Measurements from ENCODE around the gene NALCN. TPM values are rescaled to one million over a fixed set of nuclear protein-coding genes. Genes with fewer than 3 reads are reported as not detected.

NALCN gene
- total and polyA plus RNA-seq, 10 donors: 0.02 to 0.13 (median 0.09) TPM; not detected in 2

- peaks cover 0 to 9% (median 0%) of the 10 kb centered on the region in 7 donors for H3K27me3 ChIP-seq (replicated peaks in 1 of 7)
- intact Hi-C loops (cut with DNase I; ENCODE audit: low total_unique reads): no loop called here
- no peaks in the 10 kb centered on the region for H3K36me3 ChIP-seq
- TF ChIP-seq POLR2A (IDR thresholded peaks at IDR 0.05): no peak
- TF ChIP-seq CTCF (IDR thresholded peaks at IDR 0.05 in 8 of 11, conservative IDR thresholded peaks at IDR 0.05 in 3 of 11): no peak
- TF ChIP-seq POLR2AphosphoS5 (IDR thresholded peaks at IDR 0.05): no peak
- 88 to 95% (median 89%) methylated on average over 5 of the region's 5 CpGs for WGBS, 5 donors
- no peaks in the 10 kb centered on the region for H3K9me3 ChIP-seq
- no peak overlapping the region for H3K4me3 ChIP-seq
- H3K27ac ChIP-seq: no peak overlapping the region
- H3K4me1 ChIP-seq: no peaks in the 10 kb centered on the region
- no peak for DNase-seq
Measured at GRCh38 chr13:101013245-101013644, 403.1 kb downstream of the NALCN start.

GRCh38 chr13:101010100-101010499, 406.2 kb downstream of the NALCN start:
- intact Hi-C loops (cut with DNase I; ENCODE audit: low total_unique reads): no loop called here
- 78 to 92% (median 86%) methylated on average over 2 of the region's 2 CpGs for WGBS, 5 donors
- Histone ChIP-seq H3K4me1 (no peaks in the 10 kb centered on the region), H3K4me3 (no peak overlapping the region), H3K27ac (no peak overlapping the region), H3K9me3 (no peaks in the 10 kb centered on the region), H3K27me3 (replicated peaks in 1 of 7) (peaks cover 0 to 3% (median 0%) of the 10 kb centered on the region in 7 donors), H3K36me3 (no peaks in the 10 kb centered on the region)
- DNase-seq: no peak
- no peak for TF ChIP-seq POLR2A (IDR thresholded peaks at IDR 0.05)
- TF ChIP-seq CTCF (IDR thresholded peaks at IDR 0.05 in 8 of 11, conservative IDR thresholded peaks at IDR 0.05 in 3 of 11): no peak
- no peak for TF ChIP-seq POLR2AphosphoS5 (IDR thresholded peaks at IDR 0.05)

- Histone ChIP-seq H3K27ac (no peak overlapping the region), H3K36me3 (no peaks in the 10 kb centered on the region), H3K4me3 (no peak overlapping the region), H3K27me3 (replicated peaks in 1 of 7) (peaks cover 0 to 3% (median 0%) of the 10 kb centered on the region in 7 donors), H3K4me1 (no peaks in the 10 kb centered on the region), H3K9me3 (no peaks in the 10 kb centered on the region)
- intact Hi-C loops (cut with DNase I; ENCODE audit: low total_unique reads): no loop called here
- 70 to 82% (median 76%) methylated on average over 2 of the region's 2 CpGs for WGBS, 5 donors
- TF ChIP-seq POLR2AphosphoS5 (IDR thresholded peaks at IDR 0.05) (no peak), POLR2A (IDR thresholded peaks at IDR 0.05) (no peak), CTCF (IDR thresholded peaks at IDR 0.05 in 8 of 11, conservative IDR thresholded peaks at IDR 0.05 in 3 of 11) (no peak)
- DNase-seq: no peak
Measured at GRCh38 chr13:101007245-101007644, 409.1 kb downstream of the NALCN start.

Other genes starting within 250 kb of the NALCN start
- gene ITGBL1, start 36.2 kb upstream of the NALCN start, total RNA-seq: 1 to 10 TPM in 3 of 7 donors, under 1 TPM in 3, not detected in 1; 0.72 to 1.3 (median 0.99) TPM
- gene ITGBL1, start 36.2 kb upstream of the NALCN start, polyA plus RNA-seq: 1 to 10 TPM in 1 of 3 donors, under 1 TPM in 2; 0.48 to 1.6 (median 0.59) TPM